Skeletal muscle satellite cell (primary cell): ENCODE results near the gene ANO1.
"Not testable (repeated sequence)": the region's sequence is repeated elsewhere in the genome, so short reads cannot be mapped to it uniquely, and the experiment has no call there.

ENCODE experiments used
- H3K27me3 ChIP-seq: 2 replicates; pipeline ENCODE4 v1.7.0; 2013; ENCODE audit warnings: low read length; ENCODE audit not compliant: control insufficient read depth, insufficient read depth
- H3K36me3 ChIP-seq: 2 replicates; pipeline ENCODE4 v1.7.0; 2013; ENCODE audit warnings: mild to moderate bottlenecking, control low read depth, low read length; ENCODE audit not compliant: insufficient read depth
- H3K4me1 ChIP-seq: 2 replicates; pipeline ENCODE4 v1.7.0; 2013; ENCODE audit warnings: low read length; ENCODE audit not compliant: control insufficient read depth, insufficient read depth
- H3K4me2 ChIP-seq: 2 replicates; pipeline ENCODE4 v1.7.0; 2013; ENCODE audit warnings: mild to moderate bottlenecking, low read length
- H3K4me3 ChIP-seq: 2 replicates; pipeline ENCODE4 v1.7.0; 2013; ENCODE audit warnings: low read length
- H3K9ac ChIP-seq: 2 replicates; pipeline ENCODE4 v1.7.0; 2013; ENCODE audit warnings: mild to moderate bottlenecking, low read depth, low read length, moderate library complexity
- H3K9me3 ChIP-seq: replicated peaks from 2 replicates; pipeline ENCODE4 v1.7.0; 2013; ENCODE audit warnings: mild to moderate bottlenecking, control low read depth, low read length

Gene ANO1

GRCh38 chr11:70191495-70192140, 113.5 kb downstream of the ANO1 start:
- Histone ChIP-seq H3K9ac (no peak overlapping the region), H3K4me2 (no peak overlapping the region), H3K27me3 (peaks cover 44% of the 10 kb centered on the region), H3K9me3 (no peaks in the 10 kb centered on the region), H3K36me3 (no peaks in the 10 kb centered on the region), H3K4me3 (no peak overlapping the region), H3K4me1 (no peaks in the 10 kb centered on the region)

- no peak overlapping the region for H3K4me2 ChIP-seq
- H3K36me3 ChIP-seq, result no peaks in the 10 kb centered on the region
- no peak overlapping the region for H3K9ac ChIP-seq
- no peaks in the 10 kb centered on the region for H3K9me3 ChIP-seq
- peaks cover 33% of the 10 kb centered on the region for H3K27me3 ChIP-seq
- H3K4me1 ChIP-seq, result no peaks in the 10 kb centered on the region
- no peak overlapping the region for H3K4me3 ChIP-seq
These were observed 114.7 kb downstream of the ANO1 start for GRCh38 chr11:70192666-70193410.

GRCh38 chr11:70193411-70194292, 115.5 kb downstream of the ANO1 start:
- Histone ChIP-seq H3K36me3 (no peaks in the 10 kb centered on the region), H3K4me3 (no peak overlapping the region), H3K9ac (no peak overlapping the region), H3K27me3 (peaks cover 24% of the 10 kb centered on the region), H3K9me3 (no peaks in the 10 kb centered on the region), H3K4me2 (no peak overlapping the region), H3K4me1 (no peaks in the 10 kb centered on the region)

- H3K4me2 ChIP-seq, result no peak overlapping the region
- H3K9ac ChIP-seq, result no peak overlapping the region
- peaks cover 19% of the 10 kb centered on the region for H3K27me3 ChIP-seq
- H3K36me3 ChIP-seq, result no peaks in the 10 kb centered on the region
- H3K4me1 ChIP-seq, result no peaks in the 10 kb centered on the region
- H3K4me3 ChIP-seq, result no peak overlapping the region
- H3K9me3 ChIP-seq, result no peaks in the 10 kb centered on the region
These were observed 117.0 kb downstream of the ANO1 start for GRCh38 chr11:70194792-70195791.

- no peak overlapping the region for H3K4me3 ChIP-seq
- peaks cover 11% of the 10 kb centered on the region for H3K36me3 ChIP-seq
- H3K9me3 ChIP-seq, result no peaks in the 10 kb centered on the region
- H3K27me3 ChIP-seq, result peaks cover 3% of the 10 kb centered on the region
- H3K9ac ChIP-seq, result no peak overlapping the region
- H3K4me2 ChIP-seq, result no peak overlapping the region
- H3K4me1 ChIP-seq, result peaks cover 18% of the 10 kb centered on the region
These were observed 122.2 kb downstream of the ANO1 start for GRCh38 chr11:70200212-70200844.

- not testable (repeated sequence) for H3K9ac ChIP-seq, H3K9me3 ChIP-seq, H3K4me2 ChIP-seq, H3K4me3 ChIP-seq, H3K27me3 ChIP-seq
- peaks cover 18% of the 10 kb centered on the region for H3K36me3 ChIP-seq
- peaks cover 20% of the 10 kb centered on the region for H3K4me1 ChIP-seq
These were observed 122.9 kb downstream of the ANO1 start for GRCh38 chr11:70201047-70201446.

GRCh38 chr11:70201882-70202861, 124.1 kb downstream of the ANO1 start:
- H3K9me3 ChIP-seq, result no peaks in the 10 kb centered on the region
- peak overlapping the region; percentile 97 for H3K9ac ChIP-seq
- peaks cover 20% of the 10 kb centered on the region for H3K4me1 ChIP-seq
- H3K27me3 ChIP-seq, result no peaks in the 10 kb centered on the region
- peak overlapping the region; percentile 99 for H3K4me2 ChIP-seq
- peaks cover 27% of the 10 kb centered on the region for H3K36me3 ChIP-seq
- H3K4me3 ChIP-seq, result peak overlapping the region; percentile 91

- peak within 1 kb of the TSS; percentile 97 for H3K9ac ChIP-seq
- peaks cover 20% of the 10 kb centered on the region for H3K4me1 ChIP-seq
- H3K4me2 ChIP-seq, result peak within 1 kb of the TSS; percentile 99
- peaks cover 34% of the 10 kb centered on the region for H3K36me3 ChIP-seq
- H3K9me3 ChIP-seq, result no peaks in the 10 kb centered on the region
- H3K4me3 ChIP-seq, result peak within 1 kb of the TSS; percentile 91
- H3K27me3 ChIP-seq, result no peaks in the 10 kb centered on the region
These were observed 125.0 kb downstream of the ANO1 start, which contains the start of gene FADD for GRCh38 chr11:70202920-70203750. FADD (plus strand) TSS chr11:70203296; CDS start chr11:70203460, 164 bp downstream.
